ENCODE measurements around the gene IFT43. TPM values are rescaled to one million over a fixed set of nuclear protein-coding genes. Genes with fewer than 3 reads are reported as not detected.
"Not testable (repeated sequence)": the region's sequence is repeated elsewhere in the genome, so short reads cannot be mapped to it uniquely, and the experiment has no call there.

Gene IFT43
- total and polyA plus RNA-seq, 2 donors (not counting 1 experiment from before 2014, with no cell fraction given), result 35.2 to 54.9 TPM

DNA sequence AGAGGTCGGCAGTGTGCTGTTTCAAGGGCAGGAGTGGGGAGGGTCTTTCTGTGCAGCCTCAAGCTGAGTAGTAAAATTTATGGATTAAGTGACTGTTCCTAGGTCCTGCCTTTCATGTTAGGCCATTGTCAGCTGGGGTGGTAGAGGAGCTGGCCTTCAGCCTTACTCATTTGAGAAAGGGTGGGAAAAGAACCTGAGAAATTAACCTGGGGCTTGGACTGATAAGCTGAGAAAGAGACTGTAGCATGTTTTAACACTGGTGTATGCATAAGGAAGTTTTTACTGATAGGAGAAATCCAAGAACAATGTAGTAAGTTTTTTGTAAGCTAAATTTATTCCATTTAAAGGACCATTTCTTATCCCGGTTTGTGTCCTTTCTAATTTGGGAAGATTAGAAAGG is 20.7 kb downstream of the IFT43 start:
- Histone ChIP-seq H3K4me2 (ENCODE audit: extremely low read depth, insufficient read depth, low read length) (no peak overlapping the region), H4K20me1 (ENCODE audit: control insufficient read depth, extremely low read depth, insufficient read depth, low read length) (no peaks in the 10 kb centered on the region), H3K79me2 (ENCODE audit: control insufficient read depth, insufficient read depth, low read length) (no peaks in the 10 kb centered on the region), H3K9ac (ENCODE audit: insufficient read depth, low read length) (no peak overlapping the region), H3K36me3 (ENCODE audit: control insufficient read depth, insufficient read depth, low read length) (peaks cover under 1% of the 10 kb centered on the region), H3K9me3 (ENCODE audit: control insufficient read depth, insufficient read depth, low read depth, low read length) (no peaks in the 10 kb centered on the region), H3K27me3 (ENCODE audit: control insufficient read depth, insufficient read depth, low read length) (no peaks in the 10 kb centered on the region), H3K27ac (ENCODE audit: insufficient read depth, low read length) (no peak overlapping the region), H3K4me1 (ENCODE audit: control insufficient read depth, extremely low read depth, insufficient read depth, low read length) (peaks cover under 1% of the 10 kb centered on the region), H2AFZ (ENCODE audit: low read length) (no peak overlapping the region), H3K4me3 (replicated peaks in 1 of 4; ENCODE audit: control extremely low read depth in 1 of 4, insufficient read depth in 1 of 4, low read depth in 3 of 4, low read length in 4 of 4) (no peak overlapping the region)
- no peak for TF ChIP-seq EZH2 (IDR thresholded peaks at IDR 0.05; ENCODE audit: low read length, missing control alignments)
- TF ChIP-seq, protein P1, sequence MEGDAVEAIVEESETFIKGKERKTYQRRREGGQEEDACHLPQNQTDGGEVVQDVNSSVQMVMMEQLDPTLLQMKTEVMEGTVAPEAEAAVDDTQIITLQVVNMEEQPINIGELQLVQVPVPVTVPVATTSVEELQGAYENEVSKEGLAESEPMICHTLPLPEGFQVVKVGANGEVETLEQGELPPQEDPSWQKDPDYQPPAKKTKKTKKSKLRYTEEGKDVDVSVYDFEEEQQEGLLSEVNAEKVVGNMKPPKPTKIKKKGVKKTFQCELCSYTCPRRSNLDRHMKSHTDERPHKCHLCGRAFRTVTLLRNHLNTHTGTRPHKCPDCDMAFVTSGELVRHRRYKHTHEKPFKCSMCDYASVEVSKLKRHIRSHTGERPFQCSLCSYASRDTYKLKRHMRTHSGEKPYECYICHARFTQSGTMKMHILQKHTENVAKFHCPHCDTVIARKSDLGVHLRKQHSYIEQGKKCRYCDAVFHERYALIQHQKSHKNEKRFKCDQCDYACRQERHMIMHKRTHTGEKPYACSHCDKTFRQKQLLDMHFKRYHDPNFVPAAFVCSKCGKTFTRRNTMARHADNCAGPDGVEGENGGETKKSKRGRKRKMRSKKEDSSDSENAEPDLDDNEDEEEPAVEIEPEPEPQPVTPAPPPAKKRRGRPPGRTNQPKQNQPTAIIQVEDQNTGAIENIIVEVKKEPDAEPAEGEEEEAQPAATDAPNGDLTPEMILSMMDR (conservative IDR thresholded peaks at IDR 0.05 in 1 of 2, IDR thresholded peaks at IDR 0.05 in 1 of 2; ENCODE audit: low read depth in 1 of 2, low read length in 2 of 2), result no peak
- no peak for DNase-seq (ENCODE audit: low read depth in 2 of 2)

- no peak overlapping the region for H2AFZ ChIP-seq (ENCODE audit: low read length)
- no peaks in the 10 kb centered on the region for H3K27me3 ChIP-seq (ENCODE audit: control insufficient read depth, insufficient read depth, low read length)
- H3K27ac ChIP-seq (ENCODE audit: insufficient read depth, low read length), result no peak overlapping the region
- no peak overlapping the region for H3K4me2 ChIP-seq (ENCODE audit: extremely low read depth, insufficient read depth, low read length)
- TF ChIP-seq, protein P1 (conservative IDR thresholded peaks at IDR 0.05 in 1 of 2, IDR thresholded peaks at IDR 0.05 in 1 of 2; ENCODE audit: low read depth in 1 of 2, low read length in 2 of 2), result no peak
- no peak for TF ChIP-seq EZH2 (IDR thresholded peaks at IDR 0.05; ENCODE audit: low read length, missing control alignments)
- peaks cover 1% of the 10 kb centered on the region for H3K36me3 ChIP-seq (ENCODE audit: control insufficient read depth, insufficient read depth, low read length)
- H3K4me1 ChIP-seq (ENCODE audit: control insufficient read depth, extremely low read depth, insufficient read depth, low read length), result peaks cover 6% of the 10 kb centered on the region
- no peak for DNase-seq (ENCODE audit: low read depth in 2 of 2)
- H4K20me1 ChIP-seq (ENCODE audit: control insufficient read depth, extremely low read depth, insufficient read depth, low read length), result no peaks in the 10 kb centered on the region
- H3K9ac ChIP-seq (ENCODE audit: insufficient read depth, low read length), result no peak overlapping the region
- no peak overlapping the region for H3K4me3 ChIP-seq (replicated peaks in 1 of 4; ENCODE audit: control extremely low read depth in 1 of 4, insufficient read depth in 1 of 4, low read depth in 3 of 4, low read length in 4 of 4)
- no peaks in the 10 kb centered on the region for H3K79me2 ChIP-seq (ENCODE audit: control insufficient read depth, insufficient read depth, low read length)
- no peaks in the 10 kb centered on the region for H3K9me3 ChIP-seq (ENCODE audit: control insufficient read depth, insufficient read depth, low read depth, low read length)
These were observed 21.8 kb downstream of the IFT43 start for GRCh38 chr14:76007379-76007778.

DNA sequence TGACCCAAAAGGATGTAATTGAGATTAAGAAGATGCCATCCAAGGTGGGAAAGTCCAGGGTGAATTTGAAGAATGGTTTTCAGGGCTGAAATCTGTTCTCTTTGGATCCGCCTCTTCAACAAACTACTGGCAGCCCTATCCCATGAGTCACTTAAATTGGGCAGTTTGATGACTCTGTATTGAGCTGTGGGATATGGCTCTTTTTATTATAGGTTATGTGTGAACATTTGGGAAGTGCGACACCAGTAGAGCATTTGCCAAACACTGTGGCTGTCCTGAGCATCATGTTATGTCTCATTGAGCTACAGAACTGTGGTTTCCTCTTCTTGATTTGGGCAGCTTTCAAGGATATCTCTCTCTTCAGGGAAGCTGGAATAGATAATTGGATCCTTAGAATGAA is 22.3 kb downstream of the IFT43 start:
- peaks cover 6% of the 10 kb centered on the region for H3K4me1 ChIP-seq (ENCODE audit: control insufficient read depth, extremely low read depth, insufficient read depth, low read length)
- TF ChIP-seq EZH2 (IDR thresholded peaks at IDR 0.05; ENCODE audit: low read length, missing control alignments), result no peak
- TF ChIP-seq, protein P1 (conservative IDR thresholded peaks at IDR 0.05 in 1 of 2, IDR thresholded peaks at IDR 0.05 in 1 of 2; ENCODE audit: low read depth in 1 of 2, low read length in 2 of 2), result no peak
- H3K9ac ChIP-seq (ENCODE audit: insufficient read depth, low read length), result no peak overlapping the region
- peak in 1 of 2 donors; percentile 25 for DNase-seq (ENCODE audit: low read depth in 2 of 2)
- peaks cover 1% of the 10 kb centered on the region for H3K36me3 ChIP-seq (ENCODE audit: control insufficient read depth, insufficient read depth, low read length)
- H4K20me1 ChIP-seq (ENCODE audit: control insufficient read depth, extremely low read depth, insufficient read depth, low read length), result no peaks in the 10 kb centered on the region
- no peaks in the 10 kb centered on the region for H3K9me3 ChIP-seq (ENCODE audit: control insufficient read depth, insufficient read depth, low read depth, low read length)
- no peak overlapping the region for H2AFZ ChIP-seq (ENCODE audit: low read length)
- no peaks in the 10 kb centered on the region for H3K79me2 ChIP-seq (ENCODE audit: control insufficient read depth, insufficient read depth, low read length)
- no peak overlapping the region for H3K27ac ChIP-seq (ENCODE audit: insufficient read depth, low read length)
- H3K4me2 ChIP-seq (ENCODE audit: extremely low read depth, insufficient read depth, low read length), result no peak overlapping the region
- H3K27me3 ChIP-seq (ENCODE audit: control insufficient read depth, insufficient read depth, low read length), result no peaks in the 10 kb centered on the region
- no peak overlapping the region for H3K4me3 ChIP-seq (replicated peaks in 1 of 4; ENCODE audit: control extremely low read depth in 1 of 4, insufficient read depth in 1 of 4, low read depth in 3 of 4, low read length in 4 of 4)

DNA sequence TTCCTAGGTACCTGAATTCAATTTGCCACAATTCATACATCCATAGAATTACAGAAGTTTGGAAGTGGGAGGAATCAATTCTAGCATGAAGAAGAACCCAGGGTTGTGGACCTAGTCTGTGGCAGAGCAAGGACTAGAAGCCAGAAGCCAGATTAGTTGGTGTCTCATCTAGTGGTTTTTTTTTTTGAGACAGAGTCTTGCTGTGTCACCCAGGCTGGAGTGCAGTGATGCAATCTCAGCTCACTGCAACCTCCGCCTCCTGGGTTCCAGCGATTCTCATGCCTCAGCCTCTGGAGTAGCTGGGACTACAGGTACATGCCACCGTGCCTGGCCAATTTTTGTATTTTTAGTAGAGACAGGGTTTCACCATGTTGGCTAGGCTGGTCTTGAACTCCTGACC is 24.1 kb downstream of the IFT43 start:
- DNase-seq (ENCODE audit: low read depth in 2 of 2); H3K4me3 ChIP-seq (replicated peaks in 1 of 4; ENCODE audit: control extremely low read depth in 1 of 4, insufficient read depth in 1 of 4, low read depth in 3 of 4, low read length in 4 of 4); H3K9ac ChIP-seq (ENCODE audit: insufficient read depth, low read length); H4K20me1 ChIP-seq (ENCODE audit: control insufficient read depth, extremely low read depth, insufficient read depth, low read length); H3K36me3 ChIP-seq (ENCODE audit: control insufficient read depth, insufficient read depth, low read length); H3K4me1 ChIP-seq (ENCODE audit: control insufficient read depth, extremely low read depth, insufficient read depth, low read length); H3K27me3 ChIP-seq (ENCODE audit: control insufficient read depth, insufficient read depth, low read length); H2AFZ ChIP-seq (ENCODE audit: low read length); H3K27ac ChIP-seq (ENCODE audit: insufficient read depth, low read length); H3K79me2 ChIP-seq (ENCODE audit: control insufficient read depth, insufficient read depth, low read length); H3K4me2 ChIP-seq (ENCODE audit: extremely low read depth, insufficient read depth, low read length); H3K9me3 ChIP-seq (ENCODE audit: control insufficient read depth, insufficient read depth, low read depth, low read length): not testable (repeated sequence)

Measured in fibroblast of lung (primary cell).